T-helper 1 cell treated with Interleukin-12 subunit alpha and Interleukin-12 subunit beta and Interleukin-4 antibody, amounts not matched to agents 30 ng/mL and 1 ng/mL, for 36 hours (primary cell): ENCODE measurements around the gene UQCRQ. TPM values are rescaled to one million over a fixed set of nuclear protein-coding genes. Genes with fewer than 3 reads are reported as not detected.

Experiments
- intact Hi-C: fragments of 100-400 bp; cut with micrococcal nuclease; formaldehyde crosslinking; loops from one replicate; pipeline ENCODE4 v1.15.1; 2024
- total RNA-seq: library from RNA; stranded (reverse); gene quantifications from 2 replicates; pipeline ENCODE4 v1.2.3, GENCODE V29; 2022

The UQCRQ gene
- total RNA-seq, 1 donor from 2014 or later, result 324 TPM

DNA sequence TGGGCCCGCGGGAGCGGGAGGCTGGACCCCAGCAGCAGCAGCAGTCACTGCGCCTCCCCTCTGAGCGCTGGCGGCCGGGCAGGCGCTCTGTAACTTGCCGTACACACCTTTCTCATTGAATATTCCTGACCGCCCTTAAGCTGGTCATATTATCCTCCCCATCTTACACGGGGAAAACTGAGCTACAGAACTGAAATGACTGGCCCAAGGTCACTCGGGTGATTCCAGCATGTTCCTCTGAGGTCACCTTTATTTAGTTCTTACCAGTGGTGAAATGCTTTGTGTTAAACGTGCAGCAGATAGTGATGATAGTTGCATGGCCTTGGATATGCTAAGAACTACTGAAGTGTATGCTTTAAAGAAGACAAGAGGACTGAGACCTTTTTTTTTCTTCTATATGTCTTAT, 607 bp downstream of the UQCRQ start:
- intact Hi-C loops, result loop anchor here (2.0 to 10.0 kb wide), 5 partner anchors 226 to 1890 kb away; partner anchors contain the start of genes C5orf15, DDX46, FNIP1 and PPP2CA

DNA sequence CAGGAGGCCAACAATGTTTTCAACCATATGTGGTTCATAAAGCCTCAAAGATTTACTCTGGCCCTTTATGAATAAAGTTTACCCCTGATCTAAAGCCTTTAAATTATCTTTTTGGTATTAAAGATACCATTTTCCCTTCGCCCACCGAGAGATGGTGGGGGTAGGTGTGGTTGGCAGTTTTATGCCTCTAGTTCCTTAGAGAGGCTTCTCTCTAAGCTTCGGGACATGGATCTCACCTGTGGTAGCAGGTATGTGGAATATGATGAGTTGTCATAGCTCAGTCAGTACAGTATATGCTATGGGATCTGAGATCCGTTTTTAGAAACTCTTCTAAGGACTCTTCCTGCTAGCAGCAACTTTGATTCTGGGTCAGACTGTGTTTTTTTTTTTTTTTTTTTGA, 2.3 kb downstream of the UQCRQ start:
- intact Hi-C loops, result loop anchor here (5.0 to 10.0 kb wide), 3 partner anchors 1096 to 1889 kb away; partner anchors contain the start of genes C5orf15, DDX46 and PPP2CA

DNA sequence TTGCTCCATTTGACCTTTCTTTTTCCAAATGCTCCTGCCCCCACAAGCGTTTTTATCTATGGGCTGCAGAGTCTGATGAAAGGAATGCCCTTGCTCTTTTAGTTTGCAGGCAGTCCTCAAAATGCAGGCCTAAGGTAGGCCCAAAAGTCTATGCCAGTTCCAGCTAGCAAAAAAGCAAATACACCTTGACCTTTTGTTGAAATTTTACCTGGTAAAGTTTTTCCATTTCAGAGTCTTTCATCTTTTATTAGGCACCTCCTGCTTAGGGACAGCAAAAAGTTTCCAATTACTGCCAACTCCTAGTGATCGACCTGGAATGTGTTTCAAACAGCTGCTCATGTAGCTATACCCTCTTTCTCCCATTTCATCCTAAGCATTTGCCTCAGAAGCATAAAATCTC, 4.4 kb downstream of the UQCRQ start:
- intact Hi-C loops, result no loop called here

DNA sequence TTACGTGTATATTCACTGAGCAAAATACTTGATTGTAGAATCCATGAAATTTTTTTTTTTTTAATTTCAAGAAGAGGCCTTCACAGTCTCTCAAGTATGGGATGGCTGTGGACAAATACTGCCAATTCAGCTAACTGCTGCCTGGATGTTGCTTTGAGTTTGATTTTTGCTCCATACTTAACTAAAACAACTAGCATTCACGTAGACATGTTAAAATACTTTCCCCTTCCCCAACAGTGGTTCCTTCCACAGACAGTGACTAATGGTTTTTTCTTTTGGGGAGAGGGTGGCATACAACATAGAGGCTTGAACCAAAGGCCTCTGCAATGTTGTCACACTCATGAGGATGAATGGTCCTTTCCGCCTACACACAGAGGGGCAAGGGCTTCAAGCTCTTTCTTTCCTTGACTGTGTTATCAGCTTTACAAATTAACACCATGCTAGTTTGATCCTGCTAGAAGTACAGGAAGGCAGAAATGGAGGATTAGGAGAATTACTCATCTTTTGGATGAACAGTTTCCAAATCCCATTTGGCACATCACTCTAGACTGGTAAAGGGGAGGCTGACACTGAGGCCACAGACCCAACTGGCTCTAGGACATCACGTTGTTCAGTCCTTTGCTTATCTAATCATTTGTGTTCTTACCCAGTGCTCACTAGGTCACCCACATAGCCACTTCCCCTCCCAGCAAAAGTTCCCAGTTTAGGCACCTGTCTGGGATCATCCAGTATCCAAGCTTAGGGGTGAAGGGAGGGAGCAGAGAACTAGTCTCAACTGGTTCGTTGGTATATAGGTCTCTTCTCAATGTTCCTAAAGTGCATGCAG, 5.2 kb downstream of the UQCRQ start:
- intact Hi-C loops, result no loop called here

DNA sequence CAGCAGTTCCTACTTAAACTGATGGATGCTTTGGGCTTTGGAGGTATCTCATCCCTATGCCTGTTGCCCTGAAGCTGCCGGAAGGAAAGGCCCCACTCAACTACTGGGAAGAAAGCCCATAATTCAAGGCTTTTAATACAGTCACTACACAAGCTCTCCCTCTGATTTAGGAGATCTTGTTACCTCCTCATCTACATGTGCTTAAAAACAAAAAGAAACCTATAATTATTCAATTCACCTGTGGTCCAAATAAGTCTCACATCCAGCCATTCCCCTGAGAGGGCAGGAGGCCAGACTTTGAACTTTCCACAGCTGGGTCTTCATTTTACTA, 6.3 kb downstream of the UQCRQ start:
- intact Hi-C loops, result no loop called here

DNA sequence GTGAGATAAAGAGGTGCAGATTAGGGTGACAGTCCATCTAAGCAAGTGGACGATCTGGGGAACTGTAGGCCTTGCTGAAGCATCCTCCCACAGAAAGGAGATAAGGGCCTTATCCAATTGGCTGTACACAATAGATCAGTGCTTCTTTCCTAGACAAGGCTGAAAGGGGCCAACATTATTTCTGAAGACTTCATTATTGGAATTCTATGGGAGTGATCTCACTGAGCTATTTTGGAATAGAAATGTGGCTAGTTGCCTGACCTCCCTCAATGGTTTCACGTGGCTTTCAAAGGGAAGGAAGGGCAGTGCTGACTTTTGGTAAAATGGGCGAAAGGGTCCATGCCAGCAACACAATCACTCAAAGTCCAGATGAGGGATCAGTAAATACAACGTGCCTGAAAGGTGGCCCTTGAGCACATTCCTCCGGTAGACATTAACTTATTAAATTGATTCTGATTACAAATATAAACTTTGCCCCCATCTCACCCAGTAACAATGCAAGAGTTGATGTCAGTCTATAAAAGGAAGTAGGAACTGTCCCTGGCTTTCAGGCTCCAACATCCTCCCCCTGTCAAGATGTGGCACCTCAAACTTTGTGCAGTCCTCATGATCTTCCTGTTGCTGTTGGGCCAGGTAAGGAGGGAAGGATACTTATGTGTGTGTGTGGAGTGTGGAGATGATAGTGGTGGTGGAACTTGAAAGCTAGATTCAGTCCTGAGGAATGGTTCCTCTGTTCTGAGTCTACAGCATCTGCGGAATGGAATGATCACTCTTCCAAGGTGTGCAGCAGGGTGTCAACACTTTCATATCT, 6.9 kb downstream of the UQCRQ start, which contains the start of gene LEAP2:
TSS of gene LEAP2 (plus strand) at position 550 of the 811 bp plus-strand sequence. CDS start at position 577, 27 bp downstream.
- intact Hi-C loops, result no loop called here

DNA sequence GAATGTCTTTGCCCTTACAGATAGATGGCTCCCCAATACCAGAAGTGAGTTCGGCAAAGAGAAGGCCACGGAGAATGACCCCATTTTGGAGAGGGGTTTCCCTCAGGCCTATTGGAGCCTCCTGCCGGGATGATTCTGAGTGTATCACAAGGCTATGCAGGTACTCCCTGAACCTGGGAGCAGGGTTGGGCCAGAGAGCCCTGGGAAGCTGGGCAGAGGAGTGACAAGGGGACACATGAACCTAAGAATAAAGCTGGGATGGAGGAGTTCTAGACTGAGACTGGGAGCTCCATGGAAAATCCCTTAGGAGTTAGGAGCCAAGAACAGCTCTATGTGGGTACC, 7.5 kb downstream of the UQCRQ start:
- intact Hi-C loops, result no loop called here

DNA sequence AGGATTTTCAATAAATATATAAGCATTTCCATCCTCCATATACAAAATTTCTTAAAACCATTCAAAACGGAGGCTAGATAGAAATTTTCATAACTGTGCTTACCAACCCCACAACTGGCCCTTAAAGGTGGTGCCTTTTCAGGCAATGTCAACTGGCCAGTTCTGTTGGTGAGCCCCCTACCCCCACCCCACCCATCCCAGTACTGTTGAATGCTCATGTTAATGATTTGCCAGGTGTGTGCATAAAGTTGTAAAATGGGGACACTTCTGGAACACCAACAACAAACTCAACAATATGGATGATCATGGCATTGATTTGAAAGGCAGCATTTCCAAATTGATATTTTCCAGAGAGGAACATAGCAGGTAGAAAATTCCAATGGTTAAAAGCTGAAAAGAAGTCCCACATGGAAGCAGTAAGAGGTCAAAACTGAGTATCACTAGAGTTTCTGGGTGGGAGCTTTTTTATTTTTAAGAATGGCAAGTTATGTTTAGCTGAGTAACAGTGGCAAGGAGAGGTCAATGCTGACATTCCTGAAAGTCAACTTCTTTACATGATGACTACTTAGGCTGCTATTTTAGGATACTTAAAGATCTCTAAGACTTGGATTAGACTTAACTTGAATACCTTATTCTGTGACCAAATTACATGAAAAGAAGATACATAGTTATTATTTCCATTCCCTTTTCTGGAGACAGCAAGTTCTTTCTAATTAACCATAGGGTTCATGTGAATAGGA, 9.7 kb downstream of the UQCRQ start:
- intact Hi-C loops, result no loop called here

DNA sequence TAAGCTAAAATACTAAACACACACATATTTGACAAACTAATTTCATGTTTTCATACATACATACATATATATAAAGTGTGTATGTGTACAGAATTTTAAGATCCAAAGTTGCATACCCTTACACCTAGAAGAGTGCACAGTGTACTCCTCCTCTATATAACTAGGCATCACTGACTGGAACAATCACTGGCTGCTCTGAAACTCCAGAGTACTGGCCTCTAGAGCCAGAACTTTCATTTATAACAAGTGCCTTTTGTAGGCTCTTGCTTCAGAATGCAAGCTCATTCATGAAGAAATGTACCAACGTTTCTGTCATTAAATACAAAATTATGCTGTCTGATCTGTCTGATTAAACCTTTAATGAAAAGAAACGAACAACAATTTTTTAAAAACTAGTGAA, 11.0 kb downstream of the UQCRQ start:
- intact Hi-C loops, result no loop called here

DNA sequence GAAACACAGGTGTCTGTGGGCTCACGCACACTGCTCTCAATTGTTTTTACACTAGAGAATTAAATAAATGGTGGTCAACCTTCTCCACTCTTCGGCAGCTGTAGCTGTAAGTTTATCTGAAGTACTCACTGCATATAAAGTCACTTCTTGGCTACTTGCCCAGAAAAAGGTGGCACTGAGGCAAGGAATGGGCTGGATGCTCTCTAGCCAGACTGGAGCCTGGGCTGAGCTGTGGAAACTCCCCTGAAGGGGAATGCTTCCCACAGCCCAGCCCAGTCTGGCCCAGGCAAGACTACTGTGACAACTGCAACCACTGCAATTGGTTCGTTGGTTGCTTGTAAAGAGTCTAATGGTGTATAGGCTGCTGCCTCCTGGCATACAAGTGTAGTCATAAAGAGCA, 11.5 kb downstream of the UQCRQ start:
- intact Hi-C loops, result no loop called here

DNA sequence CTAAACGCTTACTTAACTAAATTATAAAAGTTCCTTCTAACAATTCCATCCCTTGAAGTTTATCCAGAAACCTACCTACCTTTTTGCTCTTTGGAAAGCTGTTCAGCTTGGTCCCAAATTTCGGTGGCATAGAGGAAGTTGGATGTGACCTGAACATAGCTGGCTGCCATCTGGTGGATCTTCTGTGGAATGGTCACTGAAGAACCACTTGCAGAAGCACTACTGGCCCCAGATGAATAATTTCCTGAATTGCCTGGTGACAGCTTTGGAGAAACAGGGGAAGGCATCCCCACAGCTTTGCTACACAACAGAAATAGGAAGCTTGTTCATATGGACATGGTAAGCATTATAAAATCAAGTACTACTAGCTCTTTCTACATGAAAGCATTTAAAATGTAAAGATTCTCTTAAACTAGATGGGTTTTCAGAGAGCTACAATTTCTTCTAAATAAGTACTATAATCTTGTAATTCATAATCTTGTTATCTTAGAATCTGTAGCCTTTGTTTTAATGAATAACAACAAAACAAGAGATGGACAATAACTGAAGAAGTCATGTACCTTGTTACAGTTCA, 16.9 kb downstream of the UQCRQ start:
- intact Hi-C loops, result loop anchor here (1.0 to 5.0 kb wide), 5 partner anchors 53 to 497 kb away; partner anchors contain the start of gene SHROOM1

DNA sequence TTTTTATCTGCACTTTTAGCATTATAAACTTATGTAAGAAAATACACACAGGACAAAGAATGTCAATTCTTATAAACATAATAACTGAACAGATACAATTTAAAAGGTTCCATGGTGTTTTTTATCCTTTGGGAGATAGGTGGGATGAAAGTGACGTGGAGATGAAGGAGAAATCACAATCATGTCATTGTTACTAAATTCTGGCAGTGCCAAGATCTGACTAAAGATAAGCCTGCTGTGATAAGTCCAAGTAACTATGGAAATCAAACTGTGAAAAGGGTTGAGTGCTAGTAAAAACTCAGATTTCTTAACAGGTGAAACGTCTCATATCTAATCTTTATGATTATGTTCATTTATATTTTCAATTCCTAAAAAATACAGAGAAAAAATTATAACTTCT, 18.1 kb downstream of the UQCRQ start:
- intact Hi-C loops, result loop anchor here (5.0 kb wide), 1 partner anchor 357 kb away; no protein-coding TSS in a partner anchor

DNA sequence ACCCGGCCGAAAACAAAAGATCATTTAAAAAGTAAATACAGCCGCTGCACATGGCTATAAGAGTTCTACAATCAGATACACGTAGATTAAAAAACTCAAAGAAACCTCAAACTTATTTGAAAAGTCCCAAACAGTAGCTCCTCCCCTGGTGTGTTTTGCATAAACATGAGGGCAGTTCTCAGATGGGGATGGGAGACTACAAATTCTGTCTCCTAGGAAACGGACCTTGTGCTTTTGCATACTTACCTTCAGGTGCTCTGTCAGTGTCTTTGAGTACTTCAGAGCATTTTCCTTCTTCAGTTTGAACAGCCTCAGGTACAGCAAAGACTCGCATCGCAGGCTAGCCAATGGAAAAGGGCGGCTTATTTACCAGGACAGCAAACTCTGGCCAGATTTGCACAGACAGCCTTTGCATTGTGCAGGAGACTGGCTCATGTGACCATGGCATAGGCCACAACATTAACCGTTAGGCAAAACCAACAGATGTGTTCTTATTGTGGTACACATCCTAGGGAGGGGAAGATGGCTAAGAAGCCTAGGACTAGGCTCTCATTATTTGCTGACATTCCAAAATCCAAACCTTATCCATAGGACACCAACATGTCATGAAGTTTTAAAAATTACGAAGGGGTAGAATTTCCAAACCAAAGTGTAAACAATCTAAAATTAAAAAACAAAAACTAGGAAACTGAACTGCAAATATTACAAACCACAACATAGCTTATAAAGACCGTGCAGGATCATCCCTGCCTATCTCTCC, 19.8 kb downstream of the UQCRQ start:
- intact Hi-C loops, result no loop called here

DNA sequence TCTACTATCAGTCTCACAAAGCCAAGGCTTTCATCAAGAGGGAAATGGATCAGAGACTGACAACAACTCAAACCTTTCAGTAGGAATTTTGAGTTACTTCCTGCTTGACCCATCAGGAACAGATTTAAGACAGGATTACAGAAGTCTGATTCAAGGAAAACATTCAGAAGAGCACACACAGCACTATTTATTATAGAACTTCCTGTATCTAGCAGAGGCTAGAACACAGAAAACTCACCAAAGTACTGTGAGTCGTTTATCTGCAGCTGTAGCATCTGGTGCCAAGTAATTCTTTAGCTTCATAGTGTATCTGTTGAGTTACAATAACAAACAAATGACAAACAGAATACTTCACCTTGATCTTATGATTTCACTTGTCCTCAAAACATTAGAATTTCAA, 20.8 kb downstream of the UQCRQ start:
- intact Hi-C loops, result no loop called here

DNA sequence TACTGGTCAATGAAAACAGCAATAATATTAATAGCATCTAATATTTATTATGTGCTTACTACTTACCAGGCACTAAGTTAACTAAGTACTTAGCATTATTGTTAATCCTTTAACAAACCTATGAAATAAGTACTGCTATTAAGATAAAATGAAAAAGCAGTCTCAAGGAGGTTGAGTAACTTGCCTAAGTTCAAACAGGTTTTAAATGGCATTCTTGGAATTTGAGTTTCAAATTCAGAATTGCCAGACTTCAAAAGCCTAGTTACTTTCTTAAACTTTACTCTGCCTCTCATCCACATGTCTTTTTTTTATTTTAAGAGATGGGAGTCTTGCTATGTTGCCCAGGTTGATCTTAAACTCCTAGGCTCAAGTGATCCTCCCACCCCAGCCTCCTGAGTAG, 23.1 kb downstream of the UQCRQ start:
- intact Hi-C loops, result no loop called here

DNA sequence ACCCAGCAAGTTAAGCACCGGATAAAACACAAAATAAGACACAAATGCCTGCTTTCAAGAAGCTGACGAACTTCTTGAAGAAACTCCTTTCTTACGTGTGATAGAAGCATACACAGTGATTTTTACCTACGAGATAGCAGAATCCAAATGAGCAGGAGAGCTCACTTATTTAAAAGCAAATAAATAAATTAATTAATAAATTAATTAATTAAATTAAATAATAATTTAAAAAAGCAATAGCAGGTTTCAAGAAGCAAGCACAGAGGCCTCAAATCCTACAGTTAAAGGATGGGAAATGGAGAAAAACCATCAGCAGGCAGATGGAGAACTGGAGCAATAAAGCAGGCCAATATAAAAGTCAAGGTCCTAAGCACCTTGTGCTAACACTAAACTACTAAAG, 24.4 kb downstream of the UQCRQ start:
- intact Hi-C loops, result no loop called here

DNA sequence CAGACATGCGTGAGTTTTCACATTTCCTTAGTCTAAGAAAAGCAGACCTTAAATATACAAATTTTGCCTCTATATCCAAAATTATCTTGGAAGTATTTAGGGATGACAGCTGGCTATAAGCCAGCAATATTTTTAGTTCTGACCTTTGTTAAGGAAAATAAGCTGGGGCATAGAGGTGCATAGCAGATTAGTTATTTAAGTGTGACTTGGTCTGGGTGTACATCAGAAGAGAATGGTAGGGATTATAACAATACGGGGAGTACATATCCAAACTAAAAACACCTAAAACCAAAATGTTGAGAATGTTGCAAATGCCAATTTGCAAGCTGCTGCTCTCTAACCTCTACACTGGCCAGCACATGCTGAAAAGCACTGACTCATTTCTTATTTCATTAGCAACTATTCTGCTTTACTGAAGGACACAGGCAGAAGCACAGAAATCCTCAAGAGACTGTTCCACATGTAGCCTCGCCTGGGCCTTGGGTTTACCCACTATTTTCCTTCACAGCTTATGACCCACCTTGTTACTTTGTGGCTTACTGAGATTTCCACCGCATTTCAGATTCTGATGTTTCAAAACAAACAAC, 29.4 kb downstream of the UQCRQ start:
- intact Hi-C loops, result no loop called here

DNA sequence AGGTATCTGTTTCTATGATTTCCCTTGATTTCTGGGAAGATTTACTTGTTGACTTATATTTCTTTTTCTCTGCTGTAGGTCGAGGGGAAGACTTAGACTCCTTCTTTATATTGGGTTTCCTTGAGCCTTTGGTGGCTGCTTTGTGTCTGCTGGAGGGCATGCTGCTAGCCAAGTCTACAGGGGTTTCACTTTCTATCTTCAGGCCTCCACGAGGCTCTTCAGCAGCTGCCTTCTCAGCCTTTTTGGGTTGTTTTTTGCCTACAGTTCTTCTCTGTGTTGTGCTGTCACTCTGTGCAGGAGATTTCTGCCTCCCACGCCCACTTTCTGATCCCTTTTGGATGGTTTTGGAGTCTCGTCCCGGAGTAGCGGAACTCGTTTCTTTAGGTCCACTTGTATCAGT, 30.2 kb downstream of the UQCRQ start:
- intact Hi-C loops, result no loop called here

DNA sequence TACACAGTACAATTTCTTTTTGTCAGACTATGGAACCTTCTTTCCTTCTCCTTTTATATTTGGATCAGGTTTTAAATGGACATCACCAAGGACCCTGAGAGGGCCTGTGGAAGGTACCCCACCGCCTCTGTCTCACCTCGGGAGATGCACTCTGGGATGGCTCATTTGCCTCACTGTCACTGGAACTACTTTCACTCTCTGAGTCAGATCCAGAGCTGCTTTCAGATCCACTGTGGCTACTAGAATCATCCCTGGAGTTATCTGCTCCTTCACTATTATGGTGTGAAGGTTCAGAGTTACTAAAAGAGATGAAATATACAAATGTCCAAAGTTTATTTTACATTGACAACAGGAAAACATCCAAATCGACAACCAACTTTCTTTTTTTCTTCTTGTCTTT, 31.7 kb downstream of the UQCRQ start:
- intact Hi-C loops, result no loop called here

DNA sequence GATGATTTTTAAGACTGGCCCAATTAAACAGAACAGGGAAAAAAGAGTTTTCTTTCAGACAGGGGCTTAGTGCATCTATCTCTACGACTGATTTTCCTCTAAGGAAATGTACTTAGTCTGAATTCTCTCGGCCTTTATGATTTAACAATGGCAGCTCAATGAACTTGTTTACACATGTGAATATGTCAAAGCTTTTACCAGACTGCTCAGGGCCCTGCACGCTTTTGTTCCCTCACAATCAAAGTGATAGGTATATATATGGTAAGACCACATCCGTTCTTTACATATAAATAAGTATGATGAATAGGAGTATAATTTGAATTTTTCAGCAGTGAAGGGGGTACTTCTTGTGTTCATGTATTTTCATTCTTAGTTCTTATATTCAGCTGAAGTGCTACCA, 34.6 kb downstream of the UQCRQ start:
- intact Hi-C loops, result no loop called here
